ENCODE measurements around the gene FAM20C. TPM values are rescaled to one million over a fixed set of nuclear protein-coding genes. Genes with fewer than 3 reads are reported as not detected.

Gene FAM20C
- 1 to 10 TPM; 2.6 to 4.1 TPM for total RNA-seq

DNA sequence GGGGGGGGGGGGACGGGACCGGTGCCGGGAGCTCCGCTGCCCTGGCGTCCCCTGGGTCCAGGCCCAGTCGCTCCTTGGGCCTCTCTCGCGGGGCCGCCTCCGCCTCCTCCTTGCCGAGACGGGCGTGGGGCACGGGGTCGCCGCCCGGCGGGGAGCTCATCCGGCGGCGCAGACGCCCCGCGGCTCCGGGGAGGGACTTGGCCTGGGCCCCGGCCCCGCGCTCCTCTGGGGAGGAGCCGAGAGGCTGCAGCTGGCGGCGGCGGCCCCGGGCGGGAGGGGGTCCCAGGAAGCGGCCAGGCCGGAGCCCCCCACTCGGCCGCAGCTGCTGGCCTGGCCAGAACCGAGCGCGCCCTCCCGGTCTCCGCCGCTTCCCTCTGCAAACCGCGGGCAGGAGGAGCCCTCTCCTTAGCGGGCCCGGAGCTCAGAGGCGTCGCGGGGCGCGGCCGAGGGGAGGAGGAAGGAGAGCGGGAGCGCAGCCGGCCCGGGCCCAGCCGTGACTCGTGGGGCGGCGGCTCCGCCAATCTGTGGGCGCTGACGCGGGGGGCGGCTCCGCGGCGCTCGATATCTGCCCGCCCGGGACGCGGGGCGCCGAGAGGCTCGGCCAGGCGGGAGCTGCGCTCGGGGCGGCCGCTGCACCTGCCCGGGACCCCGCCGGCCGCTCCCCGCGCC is at the start of gene FAM20C:
Gene FAM20C, plus strand, starts transcription at position 591 of the 669 bp plus-strand sequence. CDS start 629 bp downstream, outside the sequence.
- POLR2A ChIA-PET = no interaction called here
- Mint-ChIP-seq H3K9me3 (no peaks in the 10 kb centered on the region), H3K4me3 (peak within 1 kb of the TSS; percentile 58), H3K27ac (no peak within 1 kb of the TSS), H3K27me3 (peaks cover 34% of the 10 kb centered on the region), H3K4me1 (peaks cover 3% of the 10 kb centered on the region), H3K36me3 (no peaks in the 10 kb centered on the region)
- ATAC-seq (ENCODE audit: low read depth) = peak; percentile 71
- DNase-seq = peak; percentile 47

GRCh38 chr7:143145-143751 is 49.1 kb upstream of the FAM20C start:
- peaks cover 1% of the 10 kb centered on the region for H3K36me3 Mint-ChIP-seq
- no peak for ATAC-seq (ENCODE audit: low read depth)
- no peak for DNase-seq
- no peaks in the 10 kb centered on the region for H3K27me3 Mint-ChIP-seq
- H3K4me3 Mint-ChIP-seq = no peak overlapping the region
- H3K4me1 Mint-ChIP-seq = no peaks in the 10 kb centered on the region
- no peaks in the 10 kb centered on the region for H3K9me3 Mint-ChIP-seq
- no peak overlapping the region for H3K27ac Mint-ChIP-seq
- POLR2A ChIA-PET = no interaction called here

- Mint-ChIP-seq H3K27ac (no peak overlapping the region), H3K4me3 (no peak overlapping the region), H3K27me3 (no peaks in the 10 kb centered on the region), H3K4me1 (peaks cover 2% of the 10 kb centered on the region), H3K9me3 (no peaks in the 10 kb centered on the region), H3K36me3 (peaks cover 3% of the 10 kb centered on the region)
- peak; percentile 11 for DNase-seq
- POLR2A ChIA-PET = no interaction called here
- ATAC-seq (ENCODE audit: low read depth) = no peak
Observed at GRCh38 chr7:143811-144453, 48.4 kb upstream of the FAM20C start.

DNA sequence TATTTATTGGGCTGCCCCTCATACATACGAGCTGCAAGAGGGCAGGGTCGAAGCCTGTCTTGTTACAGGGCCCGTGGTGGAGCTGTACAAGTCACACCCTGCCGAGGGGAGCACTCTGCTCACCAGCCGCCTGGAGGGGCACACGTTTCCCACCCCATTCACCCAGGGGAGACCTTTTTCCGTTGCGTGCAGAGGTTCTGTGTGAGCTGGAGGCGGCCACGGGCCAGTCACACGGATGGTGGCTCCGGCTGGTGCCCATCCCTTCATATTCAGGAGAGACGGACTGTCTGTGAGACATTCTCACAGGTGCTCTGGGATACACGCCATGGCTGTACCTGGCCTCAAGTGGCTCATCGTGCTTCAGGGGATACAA is 47.9 kb upstream of the FAM20C start:
- Mint-ChIP-seq H3K9me3 (no peaks in the 10 kb centered on the region), H3K4me1 (peaks cover 3% of the 10 kb centered on the region), H3K36me3 (peaks cover 3% of the 10 kb centered on the region), H3K4me3 (no peak overlapping the region), H3K27ac (no peak overlapping the region), H3K27me3 (no peaks in the 10 kb centered on the region)
- ATAC-seq (ENCODE audit: low read depth) = no peak
- peak; percentile 15 for DNase-seq
- POLR2A ChIA-PET = no interaction called here

GRCh38 chr7:145863-146262 is 46.5 kb upstream of the FAM20C start:
- H3K27ac Mint-ChIP-seq = no peak overlapping the region
- H3K4me1 Mint-ChIP-seq = peaks cover 11% of the 10 kb centered on the region
- no peak overlapping the region for H3K4me3 Mint-ChIP-seq
- DNase-seq (no peak), ATAC-seq (ENCODE audit: low read depth) (no peak)
- H3K27me3 Mint-ChIP-seq = no peaks in the 10 kb centered on the region
- H3K9me3 Mint-ChIP-seq = no peaks in the 10 kb centered on the region
- H3K36me3 Mint-ChIP-seq = peaks cover 5% of the 10 kb centered on the region
- POLR2A ChIA-PET = no interaction called here

GRCh38 chr7:148543-148931 is 43.8 kb upstream of the FAM20C start:
- Mint-ChIP-seq H3K9me3 (no peaks in the 10 kb centered on the region), H3K36me3 (peaks cover 5% of the 10 kb centered on the region), H3K4me1 (peaks cover 11% of the 10 kb centered on the region), H3K27me3 (no peaks in the 10 kb centered on the region), H3K27ac (peak overlapping the region; percentile 97), H3K4me3 (peak overlapping the region; percentile 93)
- DNase-seq = no peak
- POLR2A ChIA-PET = no interaction called here
- ATAC-seq (ENCODE audit: low read depth) = no peak

GRCh38 chr7:148932-149790 is 43.2 kb upstream of the FAM20C start:
- peak; percentile 96 for ATAC-seq (ENCODE audit: low read depth)
- Mint-ChIP-seq H3K4me1 (peaks cover 11% of the 10 kb centered on the region), H3K27ac (peak overlapping the region; percentile 97), H3K9me3 (no peaks in the 10 kb centered on the region), H3K4me3 (peak overlapping the region; percentile 93), H3K36me3 (peaks cover 5% of the 10 kb centered on the region), H3K27me3 (no peaks in the 10 kb centered on the region)
- POLR2A ChIA-PET = no interaction called here
- DNase-seq = peak; percentile 98

- no peaks in the 10 kb centered on the region for H3K9me3 Mint-ChIP-seq
- peak overlapping the region; percentile 93 for H3K4me3 Mint-ChIP-seq
- DNase-seq (peak; percentile 71), ATAC-seq (ENCODE audit: low read depth) (peak; percentile 3)
- H3K36me3 Mint-ChIP-seq = peaks cover 5% of the 10 kb centered on the region
- peak overlapping the region; percentile 97 for H3K27ac Mint-ChIP-seq
- POLR2A ChIA-PET = no interaction called here
- H3K27me3 Mint-ChIP-seq = no peaks in the 10 kb centered on the region
- H3K4me1 Mint-ChIP-seq = peaks cover 11% of the 10 kb centered on the region
Observed at GRCh38 chr7:149791-150636, 42.4 kb upstream of the FAM20C start.

DNA sequence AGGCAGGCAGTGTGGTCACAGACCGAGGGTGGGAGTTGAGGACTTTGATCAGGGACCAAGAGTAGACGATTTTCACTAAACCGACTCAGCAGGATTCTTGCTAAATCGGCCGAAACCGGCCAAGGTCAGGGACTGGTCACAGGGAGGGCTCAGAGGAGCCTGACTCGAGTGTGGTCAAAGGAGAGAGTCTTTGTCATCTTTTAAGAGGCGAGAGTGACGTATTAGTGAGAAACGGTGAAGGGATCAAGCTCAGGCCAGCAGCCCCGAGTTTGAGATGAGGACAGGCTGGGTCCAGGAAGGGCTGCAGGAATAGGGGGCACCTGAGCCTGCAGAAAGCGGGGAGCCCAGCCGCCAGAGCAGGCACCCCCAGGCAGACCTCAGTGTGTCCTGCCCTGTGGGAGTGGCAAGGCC is 41.6 kb upstream of the FAM20C start:
- DNase-seq (peak; percentile 30), ATAC-seq (ENCODE audit: low read depth) (no peak)
- H3K27me3 Mint-ChIP-seq = no peaks in the 10 kb centered on the region
- POLR2A ChIA-PET = no interaction called here
- H3K4me1 Mint-ChIP-seq = peaks cover 11% of the 10 kb centered on the region
- H3K36me3 Mint-ChIP-seq = peaks cover 5% of the 10 kb centered on the region
- peak overlapping the region; percentile 93 for H3K4me3 Mint-ChIP-seq
- H3K9me3 Mint-ChIP-seq = no peaks in the 10 kb centered on the region
- H3K27ac Mint-ChIP-seq = peak overlapping the region; percentile 97

GRCh38 chr7:151346-152050 is 40.9 kb upstream of the FAM20C start:
- Mint-ChIP-seq H3K4me1 (peaks cover 11% of the 10 kb centered on the region), H3K9me3 (no peaks in the 10 kb centered on the region), H3K27me3 (no peaks in the 10 kb centered on the region), H3K4me3 (no peak overlapping the region), H3K27ac (no peak overlapping the region), H3K36me3 (peaks cover 5% of the 10 kb centered on the region)
- POLR2A ChIA-PET = no interaction called here
- ATAC-seq (ENCODE audit: low read depth) (no peak), DNase-seq (no peak)

- H3K36me3 Mint-ChIP-seq = peaks cover 4% of the 10 kb centered on the region
- H3K27ac Mint-ChIP-seq = no peak overlapping the region
- no peaks in the 10 kb centered on the region for H3K9me3 Mint-ChIP-seq
- ATAC-seq (ENCODE audit: low read depth) (no peak), DNase-seq (no peak)
- no peaks in the 10 kb centered on the region for H3K27me3 Mint-ChIP-seq
- H3K4me1 Mint-ChIP-seq = peaks cover 11% of the 10 kb centered on the region
- H3K4me3 Mint-ChIP-seq = no peak overlapping the region
- POLR2A ChIA-PET = no interaction called here
Observed at GRCh38 chr7:152702-153391, 39.5 kb upstream of the FAM20C start.

- Mint-ChIP-seq H3K27ac (no peak overlapping the region), H3K4me1 (peaks cover 9% of the 10 kb centered on the region), H3K4me3 (no peak overlapping the region), H3K36me3 (peaks cover 2% of the 10 kb centered on the region), H3K9me3 (no peaks in the 10 kb centered on the region), H3K27me3 (no peaks in the 10 kb centered on the region)
- POLR2A ChIA-PET = no interaction called here
- ATAC-seq (ENCODE audit: low read depth) (no peak), DNase-seq (no peak)
Observed at GRCh38 chr7:153604-154003, 38.8 kb upstream of the FAM20C start.

Data from activated naive CD8-positive, alpha-beta T cell treated with anti-CD3 and anti-CD28 coated beads, Interleukin-2, amount 10 ng/mL, durations not matched to agents 7 days and 5 days (primary cell).